HG03521 (cell line): Measurements from ENCODE around the gene TCHP.

Experiments
- ATAC-seq: cut with Tn5 transposase; IDR thresholded peaks from one replicate; pipeline ENCODE4 v1.9.1; 2021; ENCODE audit warnings: mild to moderate bottlenecking, moderate library complexity; ENCODE audit not compliant: unreplicated experiment

TCHP gene

GRCh38 chr12:109961201-109961600 is 61.1 kb downstream of the TCHP start:
- no peak for ATAC-seq

GRCh38 chr12:109961612-109962011 is 61.5 kb downstream of the TCHP start:
- ATAC-seq, result no peak

GRCh38 chr12:109962398-109962797 is 62.3 kb downstream of the TCHP start:
- ATAC-seq, result no peak

DNA sequence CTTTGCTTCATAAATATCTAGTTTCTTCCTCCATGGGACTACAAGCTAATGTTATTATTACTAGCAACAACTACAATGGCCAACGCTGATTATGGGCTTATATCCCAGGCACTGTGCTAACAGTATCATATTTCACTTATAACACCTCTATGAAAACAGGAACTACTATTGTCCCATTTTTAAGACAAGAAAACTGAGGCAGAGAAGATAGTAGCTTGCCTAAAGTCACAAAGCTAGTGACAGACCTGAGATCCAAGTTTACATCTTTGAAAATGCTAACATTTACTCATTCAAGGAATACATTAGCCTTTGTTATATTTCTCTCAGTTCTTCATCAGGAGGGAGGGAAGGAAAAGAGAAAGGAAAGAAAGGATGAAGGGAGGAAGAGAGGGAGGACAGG is 63.3 kb downstream of the TCHP start:
- no peak for ATAC-seq

- no peak for ATAC-seq
These were observed 63.8 kb downstream of the TCHP start for GRCh38 chr12:109963743-109964429.

GRCh38 chr12:109966546-109966945 is 66.5 kb downstream of the TCHP start:
- ATAC-seq, result no peak

- ATAC-seq, result no peak
These were observed 67.4 kb downstream of the TCHP start for GRCh38 chr12:109967383-109968031.
